ENCODE data around the gene MEPCE.
A peak's percentile ranks its signal among the peaks of the same experiment; 100 is the strongest.

MEPCE gene

DNA sequence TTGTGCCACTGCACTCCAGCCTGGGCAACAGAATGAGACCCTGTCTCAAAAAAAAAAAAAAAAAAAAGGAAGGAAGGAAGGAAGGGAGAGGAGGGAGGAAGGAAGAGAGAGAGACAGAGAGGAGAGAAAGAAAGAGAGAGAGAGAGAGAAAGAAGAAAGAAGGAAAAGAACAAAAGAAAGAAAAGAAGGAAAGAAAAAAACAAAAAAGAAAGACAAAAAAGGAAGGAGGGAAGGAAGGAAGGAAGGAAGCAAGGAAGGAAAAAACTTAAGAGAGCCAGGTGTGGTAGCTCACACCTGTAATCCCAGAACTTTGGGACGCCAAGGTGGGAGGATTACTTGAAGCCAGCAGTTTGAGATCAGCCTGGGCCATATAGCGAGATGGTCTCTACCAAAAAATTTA lies 35.2 kb downstream of the MEPCE start:
- no peak for DNase-seq (ENCODE audit: low read depth)

DNA sequence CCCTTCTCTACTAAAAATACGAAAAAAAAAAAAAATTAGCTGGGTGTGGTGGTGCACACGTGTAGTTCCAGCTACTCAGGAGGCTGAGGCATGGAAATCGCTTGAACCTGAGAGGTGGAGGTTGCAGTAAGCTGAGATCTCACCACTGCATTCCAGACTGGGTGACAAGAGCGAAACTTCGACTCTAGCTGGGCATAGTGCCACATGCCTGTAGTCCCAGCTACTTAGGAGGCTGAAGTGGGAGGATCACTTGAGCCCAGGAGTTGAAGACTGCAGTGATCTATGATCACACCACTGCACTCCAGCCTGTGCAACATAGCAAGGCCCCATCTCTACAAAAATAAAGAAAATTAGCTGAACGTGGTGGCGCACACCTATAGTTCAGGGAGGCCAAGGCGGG lies 35.7 kb downstream of the MEPCE start:
- no peak for DNase-seq (ENCODE audit: low read depth)

DNA sequence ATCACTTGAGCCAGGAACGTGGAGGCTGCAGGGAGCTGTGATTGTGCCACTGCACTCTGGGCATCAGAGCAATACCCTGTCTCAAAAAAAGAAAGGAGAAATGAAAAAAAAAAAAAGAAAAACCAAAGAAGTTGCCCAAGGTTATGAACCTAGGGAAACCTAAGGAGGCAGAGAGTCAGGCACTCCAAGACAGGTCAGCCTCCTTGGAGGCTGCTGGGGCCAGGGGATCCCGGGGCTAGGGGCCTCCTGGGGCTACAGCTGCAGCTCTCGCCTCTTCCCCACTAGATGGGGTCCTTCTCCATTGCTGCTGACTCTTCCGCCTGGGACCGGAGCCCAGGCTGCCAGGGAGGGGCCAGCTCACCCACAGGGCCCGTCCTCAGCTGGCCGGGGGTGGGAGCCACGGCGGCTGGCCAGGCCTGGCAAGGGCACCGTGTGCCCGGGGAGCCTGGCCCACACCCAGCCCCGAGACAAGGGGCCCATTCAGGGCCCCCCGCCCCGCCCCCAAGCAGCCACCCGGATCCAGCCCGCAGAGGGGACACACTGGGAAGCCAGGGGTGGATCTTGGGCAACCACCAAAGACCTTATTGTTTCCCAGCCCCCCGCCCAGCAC lies 36.2 kb downstream of the MEPCE start:
- DNase-seq (ENCODE audit: low read depth), result no peak

DNA sequence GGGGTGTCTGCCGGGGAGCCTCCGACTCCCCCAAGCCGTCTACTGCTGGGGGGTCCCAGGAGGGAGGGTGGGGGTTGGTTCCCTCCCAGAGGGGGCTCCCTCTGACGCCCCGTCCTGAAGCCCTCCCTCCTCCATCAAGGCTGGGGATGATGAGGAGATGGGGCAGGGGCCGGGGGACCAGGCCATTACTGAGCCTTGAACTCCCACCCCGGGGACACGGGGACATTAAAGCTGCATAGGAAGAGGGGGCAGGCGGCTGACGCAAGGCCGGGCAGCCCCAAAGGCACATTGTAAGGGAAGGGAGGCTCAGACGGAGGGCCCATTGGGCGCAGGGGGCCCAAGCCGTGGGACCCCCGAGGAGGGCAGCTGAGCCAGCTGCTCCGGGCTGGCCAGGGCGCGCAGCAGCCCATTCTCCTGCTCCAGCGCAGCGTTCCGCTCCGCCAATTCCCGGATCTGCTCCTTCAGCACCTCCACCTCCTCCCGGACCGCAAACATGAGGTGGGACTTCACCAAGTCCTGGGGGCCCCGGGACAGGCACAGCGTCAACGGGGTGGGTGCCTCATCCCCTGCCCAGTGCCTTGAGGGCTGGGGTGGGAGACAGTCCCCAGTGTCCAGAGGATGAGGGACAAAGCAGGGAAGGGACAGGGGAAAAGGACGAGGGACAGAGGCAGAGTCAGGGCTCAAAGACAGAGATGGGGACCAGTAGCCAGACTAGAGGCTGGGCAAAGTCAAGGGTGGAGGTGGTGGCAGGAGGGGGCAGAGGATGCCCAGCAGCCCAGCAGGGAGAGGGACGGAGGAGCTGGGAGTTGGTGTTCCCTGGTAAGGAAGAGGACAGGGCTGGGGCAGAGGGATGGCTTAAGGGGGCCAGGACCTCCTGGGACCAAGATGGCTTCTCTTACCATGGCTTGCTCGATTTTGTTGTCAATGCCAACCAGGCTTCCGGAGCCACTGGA lies 37.3 kb downstream of the MEPCE start:
- no peak for DNase-seq (ENCODE audit: low read depth)

DNA sequence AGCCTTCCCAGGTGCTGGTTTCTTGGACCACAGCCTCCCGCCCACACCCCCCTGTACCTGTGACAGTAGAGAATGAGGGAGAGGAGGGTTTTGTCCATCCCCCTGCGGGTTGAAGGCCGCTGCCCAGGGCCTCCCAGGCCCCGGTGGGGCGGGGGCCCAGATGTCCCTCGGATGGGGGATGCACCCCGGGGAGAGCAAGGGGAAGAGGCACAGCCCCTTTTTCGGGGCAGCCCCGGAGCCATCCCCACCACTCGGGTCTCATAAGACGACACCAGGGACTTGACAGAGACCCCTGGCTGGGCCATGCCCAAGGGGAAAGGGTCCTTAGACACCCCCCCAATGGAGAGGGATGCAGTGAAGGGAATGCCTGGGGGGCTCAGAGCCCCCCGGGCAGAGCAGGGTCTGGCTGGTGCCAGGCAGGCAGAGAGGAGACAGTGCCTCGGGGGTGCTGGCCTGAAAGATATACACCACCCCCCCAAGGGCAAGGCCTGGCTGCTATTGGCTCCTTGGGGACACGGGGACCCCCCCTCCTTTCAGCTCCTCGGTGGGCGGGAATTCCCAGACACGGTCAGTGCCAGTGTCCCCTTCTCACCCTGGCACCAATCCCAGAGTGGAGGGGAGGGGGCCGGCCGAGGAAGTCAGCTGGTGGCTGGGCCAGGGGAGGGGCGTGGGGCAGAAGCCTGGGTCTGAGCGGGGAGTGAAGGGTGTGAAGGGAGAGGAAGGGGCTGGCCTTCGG lies 38.2 kb downstream of the MEPCE start:
- DNase-seq (ENCODE audit: low read depth), result no peak

DNA sequence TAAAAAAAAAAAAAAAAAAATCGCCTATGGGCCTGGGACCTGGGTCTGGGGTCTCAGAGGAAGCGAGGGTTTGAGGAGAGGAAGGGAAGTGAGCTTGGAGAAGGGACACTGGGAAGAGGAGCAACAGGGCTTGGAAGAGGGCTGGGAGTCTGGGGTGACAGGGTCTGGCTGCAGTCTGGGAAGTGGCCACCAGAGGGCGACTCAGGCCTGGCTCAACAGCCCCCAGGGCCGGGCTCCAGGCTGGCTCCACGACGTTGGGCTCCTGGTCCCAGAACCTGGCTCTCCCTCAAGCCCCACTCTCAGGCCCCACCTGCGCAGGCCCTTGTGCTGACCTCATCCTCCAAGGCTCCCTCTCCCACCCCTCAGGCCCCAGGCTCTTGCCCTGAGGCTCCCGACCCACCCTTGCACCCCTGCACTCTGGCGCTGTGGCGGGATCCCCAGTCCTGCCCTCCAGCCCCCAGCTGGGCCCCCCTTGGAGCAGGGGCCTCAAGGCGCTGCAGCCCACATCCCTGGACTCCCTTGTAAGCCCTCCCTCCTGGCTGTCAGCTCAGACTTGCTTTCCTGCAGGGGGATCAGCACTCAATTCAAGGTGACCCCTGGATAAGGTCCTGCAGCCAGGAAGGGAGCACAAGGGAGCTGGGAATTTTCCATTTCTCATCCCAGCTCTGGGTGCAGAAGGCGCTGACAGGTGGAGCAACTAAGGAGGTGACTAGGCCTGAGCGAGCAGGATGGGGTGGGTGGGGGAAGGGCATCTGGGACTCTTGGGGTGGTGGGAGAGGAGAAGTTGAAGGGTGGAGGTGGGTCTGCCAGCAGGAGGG lies 39.8 kb downstream of the MEPCE start:
- DNase-seq (ENCODE audit: low read depth), result peak; percentile 76

DNA sequence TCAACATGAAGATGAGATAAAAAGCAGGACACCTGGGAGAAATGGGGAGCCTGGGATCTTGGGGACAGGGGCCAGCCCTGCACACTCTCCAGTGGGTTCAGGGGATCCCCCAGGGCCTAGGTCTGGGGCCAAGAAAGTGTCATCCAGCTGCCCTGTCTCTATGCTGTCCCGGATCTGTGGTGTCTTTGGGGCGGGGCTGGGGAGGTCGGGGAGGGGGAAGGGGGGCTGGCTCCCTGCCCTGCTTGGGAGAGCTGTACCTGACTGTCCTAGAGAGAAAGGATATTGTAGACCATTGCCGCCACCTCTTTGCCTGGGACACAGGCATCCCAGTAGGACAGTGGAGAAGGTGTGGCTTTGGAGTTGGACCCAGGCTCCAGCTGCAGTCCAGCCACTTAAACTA lies 41.4 kb downstream of the MEPCE start:
- no peak for DNase-seq (ENCODE audit: low read depth)

DNA sequence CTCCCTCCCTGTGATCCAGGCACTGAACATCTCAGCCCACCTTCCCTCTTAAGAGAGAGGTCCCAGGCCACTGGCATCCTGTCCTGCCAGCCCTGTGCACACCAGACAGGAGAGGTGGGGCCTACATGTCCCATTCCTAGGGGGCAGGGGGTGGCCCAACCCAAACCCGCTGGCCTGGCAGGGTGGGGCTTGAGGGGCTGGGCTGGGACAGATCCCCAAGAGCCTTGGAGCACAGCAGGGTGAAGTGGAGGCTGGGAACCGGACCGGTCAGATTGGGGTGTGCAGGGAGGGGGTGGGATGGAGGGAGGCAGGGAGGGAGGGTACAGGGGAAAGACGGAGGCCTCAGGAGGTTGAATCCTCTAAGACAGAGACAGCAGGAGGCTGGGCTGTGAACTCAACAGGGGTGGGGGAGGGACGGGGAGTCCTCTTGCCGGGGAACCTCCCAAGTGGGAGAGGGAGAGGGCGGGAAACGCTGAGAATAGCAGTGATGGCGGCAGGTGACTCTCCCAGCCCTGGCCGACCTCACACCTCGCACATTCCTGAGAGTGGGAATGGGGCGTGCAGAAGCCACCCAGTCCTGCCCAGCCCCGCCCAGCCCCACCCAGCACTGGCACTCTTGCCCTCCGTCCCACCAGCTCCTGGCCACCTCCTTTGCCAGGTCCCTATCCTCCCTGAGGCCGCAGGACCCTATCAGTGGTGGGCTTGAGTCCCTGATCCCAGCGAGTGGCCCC lies 42.7 kb downstream of the MEPCE start:
- DNase-seq (ENCODE audit: low read depth), result no peak

DNA sequence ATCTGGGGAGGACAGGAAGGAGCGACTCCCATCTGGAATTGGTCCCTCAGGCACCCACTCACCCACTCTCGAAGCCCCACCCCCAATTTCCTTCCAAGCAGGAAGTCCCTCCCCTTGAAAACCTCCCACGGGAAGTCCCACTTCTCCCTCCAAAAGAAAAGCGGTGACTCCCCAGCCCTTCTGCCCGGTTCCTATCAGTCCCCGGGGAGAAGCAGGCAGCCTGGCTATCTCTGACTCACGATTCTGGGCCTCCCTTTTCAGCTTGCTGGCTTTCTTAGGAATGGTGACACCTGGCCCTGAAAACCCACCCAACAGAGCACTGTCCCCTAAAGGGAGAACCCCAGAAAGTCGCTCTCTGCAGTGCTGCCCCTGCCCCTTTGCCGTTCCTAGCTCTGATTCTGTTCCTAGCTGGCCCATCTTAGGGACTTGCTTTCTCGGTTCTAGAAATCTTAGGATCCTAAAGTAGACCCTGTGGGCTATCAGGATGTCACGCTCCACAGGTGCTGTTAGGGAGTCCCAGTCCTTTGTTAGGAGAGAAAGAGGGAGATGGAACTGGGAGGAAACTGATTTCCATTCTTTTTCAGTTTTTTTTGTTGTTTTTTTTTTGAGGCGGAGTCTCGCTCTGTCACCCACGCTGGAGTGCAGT lies 43.3 kb downstream of the MEPCE start:
- no peak for DNase-seq (ENCODE audit: low read depth)

DNA sequence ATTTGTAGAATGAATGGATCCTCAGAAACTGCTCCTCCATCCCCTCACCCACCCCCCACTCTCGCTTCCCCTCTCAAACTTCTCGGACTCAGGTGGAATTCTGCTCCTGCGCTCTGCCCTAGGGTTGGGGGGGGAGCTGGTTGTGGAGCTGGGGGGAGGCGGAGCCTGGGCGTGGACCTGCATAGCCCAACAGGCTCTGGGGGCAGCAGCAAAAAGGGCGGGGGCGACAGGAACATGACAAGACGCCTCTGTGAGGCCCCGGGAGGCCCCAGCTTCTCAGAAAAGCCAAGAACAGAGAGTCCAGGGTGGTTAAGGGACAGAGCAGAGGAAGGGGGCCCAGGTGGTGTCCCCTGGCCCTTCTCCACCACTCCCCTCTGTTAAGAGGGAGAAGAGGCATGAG lies 45.9 kb downstream of the MEPCE start:
- no peak for DNase-seq (ENCODE audit: low read depth)

DNA sequence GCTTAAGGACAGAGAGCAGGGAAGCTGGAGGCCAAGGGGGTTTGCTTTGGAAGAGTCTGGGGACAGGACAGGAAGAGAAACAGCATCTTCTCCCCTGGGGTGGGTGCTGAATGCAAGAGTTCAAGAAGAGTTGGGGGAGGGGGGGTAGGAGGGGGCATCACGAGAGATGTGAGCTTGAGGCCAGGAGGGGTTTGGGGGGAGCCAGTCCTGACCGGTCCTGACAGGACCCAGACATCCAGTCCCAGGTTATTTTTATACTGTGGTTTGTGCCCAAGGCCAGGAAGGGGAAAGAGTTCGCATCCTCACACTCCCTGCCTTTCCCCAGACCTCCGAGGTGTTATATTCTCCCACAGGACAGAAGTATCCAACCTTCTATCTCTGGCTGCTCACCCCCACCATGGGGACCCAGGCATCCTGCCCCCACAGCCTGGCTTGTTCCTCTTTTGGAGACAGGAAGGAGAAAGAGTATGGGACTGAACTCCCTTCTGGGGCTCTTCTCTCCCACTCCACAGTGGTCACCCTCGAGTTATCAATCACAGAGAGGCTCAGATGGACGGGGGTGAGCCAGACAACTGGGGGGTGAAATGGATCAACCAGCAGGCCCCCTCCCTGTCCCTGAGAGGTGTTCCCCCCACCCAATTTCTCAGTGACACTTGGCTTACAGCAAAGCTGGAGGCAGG lies 46.6 kb downstream of the MEPCE start:
- DNase-seq (ENCODE audit: low read depth), result no peak

DNA sequence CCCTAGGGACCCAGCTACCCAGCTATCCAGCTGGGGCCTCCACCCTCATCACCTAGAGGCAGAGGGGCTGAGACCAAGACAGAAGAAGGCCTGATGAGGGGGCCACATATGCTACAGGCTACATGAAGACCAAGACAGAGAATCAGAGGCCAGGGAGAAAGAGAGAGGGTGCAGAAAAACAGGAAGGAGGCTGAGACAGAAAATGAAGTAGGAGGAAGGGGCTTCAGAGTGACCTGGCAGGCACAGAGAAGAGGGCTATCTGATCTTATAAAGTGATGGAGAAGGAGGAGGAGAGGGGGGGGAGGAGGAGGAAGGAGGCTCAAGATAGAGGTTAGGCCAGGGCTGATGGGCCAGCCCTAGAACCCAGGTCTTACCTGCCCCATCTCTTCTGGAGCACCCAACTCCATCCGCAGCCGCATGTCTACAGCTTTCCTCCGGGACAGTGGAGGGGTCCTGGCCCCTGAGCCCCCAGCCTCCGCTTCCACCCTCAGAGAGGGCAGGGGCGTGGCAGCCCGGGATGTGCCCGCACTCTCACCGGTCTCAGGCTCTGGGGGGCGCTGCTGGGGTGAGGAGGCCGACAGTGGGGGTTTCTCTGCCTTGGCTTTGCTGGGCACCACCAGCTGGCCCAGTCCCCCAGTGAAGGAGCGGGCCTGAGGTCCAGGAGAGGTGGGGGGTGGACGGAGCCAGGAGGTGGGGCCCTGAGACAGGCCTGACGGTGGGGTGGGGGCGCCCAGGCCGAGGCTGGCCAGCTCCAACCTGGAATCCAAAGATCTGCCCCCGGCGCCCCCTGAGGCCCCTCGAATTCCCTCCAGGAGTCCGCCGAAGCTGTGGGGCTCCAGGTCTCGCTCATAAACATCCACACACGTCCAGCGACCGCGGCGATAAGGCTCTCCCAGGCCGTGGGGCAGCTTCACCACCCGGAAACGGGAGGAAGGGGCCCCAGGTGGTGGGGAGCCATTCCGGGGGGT lies 47.6 kb downstream of the MEPCE start:
- DNase-seq (ENCODE audit: low read depth), result peak; percentile 53

DNA sequence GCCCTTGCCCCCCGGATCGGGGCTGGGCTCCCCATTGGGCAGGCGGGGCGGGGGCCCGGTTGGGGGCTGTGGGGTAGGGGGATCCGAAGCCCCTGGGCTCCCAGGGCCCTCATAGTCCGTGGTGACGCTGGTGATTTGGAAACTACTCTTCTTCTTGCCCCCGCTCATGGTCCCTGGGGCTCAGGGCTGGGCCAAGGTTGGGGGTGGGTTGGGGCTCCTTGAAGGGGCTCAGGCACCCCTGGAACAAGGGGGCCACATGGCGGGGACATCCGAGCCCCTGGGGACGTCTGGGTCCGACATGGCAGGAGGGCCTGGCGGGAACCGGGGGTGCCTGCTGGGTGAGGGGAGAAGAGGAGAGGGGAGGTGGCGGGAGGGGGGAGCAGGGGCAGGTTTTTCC lies 48.2 kb downstream of the MEPCE start:
- no peak for DNase-seq (ENCODE audit: low read depth)

DNA sequence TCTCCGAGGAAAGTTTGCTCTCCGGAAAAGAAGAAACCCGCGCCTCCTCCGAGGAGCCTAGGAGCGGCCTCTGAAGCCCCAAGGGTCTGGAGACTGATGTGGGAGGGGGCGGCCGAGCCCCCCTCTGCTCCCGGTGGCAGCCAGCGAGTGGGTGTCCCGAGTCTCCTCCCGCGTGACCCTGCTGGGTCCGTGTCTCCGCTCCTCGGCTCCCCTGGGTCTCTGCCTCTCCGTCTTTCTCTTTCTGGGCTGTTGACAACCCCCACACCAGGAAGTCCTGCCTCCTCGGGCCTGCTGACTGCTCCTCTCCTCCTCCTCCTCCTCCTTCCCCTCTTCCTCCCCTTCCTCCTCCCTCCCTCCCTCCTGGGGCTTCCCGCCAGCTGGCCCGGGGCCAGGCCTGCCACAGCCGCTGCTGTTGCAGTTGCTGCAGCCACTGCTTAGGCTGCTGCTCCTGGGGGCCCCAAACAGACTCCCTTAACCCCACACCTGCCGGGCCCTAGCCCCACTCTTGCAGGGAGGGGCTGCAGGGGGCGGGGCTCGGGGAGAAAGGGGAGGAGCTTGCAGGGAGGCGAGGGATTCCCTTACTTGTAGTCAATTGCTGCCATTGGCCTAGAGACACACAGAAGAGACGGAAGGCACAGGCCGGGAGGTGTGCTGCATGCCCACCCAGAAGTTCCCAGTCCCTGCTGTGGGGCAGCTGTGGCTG lies 49.5 kb downstream of the MEPCE start, which contains the start of gene TSC22D4:
TSC22D4 (minus strand) TSS at position 257 of the 703 bp plus-strand sequence. CDS start 1,176 bp downstream, outside the sequence.
- DNase-seq (ENCODE audit: low read depth), result peak; percentile 86

DNA sequence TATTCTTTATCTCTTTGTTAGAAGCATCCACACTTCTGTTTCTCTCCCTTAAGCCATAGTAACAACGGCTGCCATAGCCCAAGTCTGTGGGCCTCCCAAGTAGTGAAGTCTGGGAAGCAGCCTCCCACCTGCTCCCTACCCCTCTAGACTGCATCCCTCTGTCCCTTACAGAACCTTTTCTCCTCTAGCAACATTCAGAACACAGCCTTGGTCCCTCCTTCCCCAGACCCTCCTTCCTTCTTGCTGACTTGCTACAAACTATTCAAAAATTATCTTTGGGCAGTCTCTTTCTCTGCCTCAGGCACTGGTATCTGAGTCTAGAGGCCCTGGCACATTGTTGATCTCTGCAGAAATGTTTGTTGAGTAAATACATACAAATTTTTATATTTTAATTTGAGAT lies 51.8 kb downstream of the MEPCE start:
- no peak for DNase-seq (ENCODE audit: low read depth)

DNA sequence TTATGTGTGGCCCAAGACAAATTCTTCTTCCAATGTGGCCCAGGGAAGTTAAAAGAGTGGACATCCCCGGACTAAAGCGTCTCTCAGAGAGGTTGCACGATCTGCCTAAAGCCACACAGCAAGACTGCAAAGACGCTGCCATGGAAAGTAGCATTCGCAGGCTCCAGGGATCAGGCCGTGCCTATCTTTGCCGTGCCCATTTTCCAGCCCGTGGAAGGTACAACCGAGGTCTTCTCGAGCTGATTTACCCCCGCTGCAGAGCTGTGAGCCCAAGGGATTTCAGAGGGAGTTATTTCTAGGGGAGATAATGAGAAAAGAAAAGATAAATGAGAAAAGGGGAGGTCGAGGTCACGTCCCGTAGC lies 53.1 kb downstream of the MEPCE start:
- no peak for DNase-seq (ENCODE audit: low read depth)

DNA sequence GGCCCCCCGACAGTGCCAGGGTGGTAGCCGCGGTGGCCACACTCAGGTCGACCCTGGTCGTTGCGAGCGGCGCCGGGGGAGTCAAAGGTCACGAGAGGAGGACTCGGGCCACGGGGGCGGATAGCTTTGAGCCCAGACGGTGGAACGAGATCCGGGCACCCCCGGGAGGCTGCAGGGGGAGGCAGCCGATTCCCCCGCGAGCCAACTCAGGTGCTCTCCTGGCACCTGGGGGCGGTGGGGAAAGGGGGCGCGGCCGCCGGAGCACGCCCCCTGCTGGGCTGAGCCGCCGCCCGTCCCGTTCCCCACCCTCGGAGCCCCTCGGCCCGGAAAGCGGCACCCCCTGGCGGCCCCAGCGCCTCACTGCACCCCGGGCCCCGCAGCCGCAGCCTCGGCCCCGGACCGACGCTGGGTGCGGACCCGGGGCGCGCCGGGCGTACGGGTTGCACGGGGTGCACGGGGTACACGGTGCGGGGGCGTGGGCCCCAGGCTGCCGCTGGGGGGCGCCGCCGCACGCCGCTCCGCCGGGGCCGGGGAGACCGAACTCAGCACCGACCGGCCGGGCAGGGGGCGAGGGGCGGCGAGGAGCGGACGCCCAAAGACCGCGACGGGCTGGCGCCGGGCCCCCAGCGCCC lies 53.6 kb downstream of the MEPCE start:
- peak; percentile 86 for DNase-seq (ENCODE audit: low read depth)

All from activated T-cell treated with anti-CD3 and anti-CD28 coated beads for 48 hours (primary cell).